ENCODE measurements around the gene IQGAP2. TPM values are rescaled to one million over a fixed set of nuclear protein-coding genes. Genes with fewer than 3 reads are reported as not detected.

The IQGAP2 gene
- total RNA-seq, 6 donors from 2014 or later = 24.3 to 57.6 (median 28.9) TPM

- H3K36me3 ChIP-seq = no peaks in the 10 kb centered on the region
- no peaks in the 10 kb centered on the region for H3K9me3 ChIP-seq
- no peak overlapping the region for H3K27ac ChIP-seq
- no peak overlapping the region for H3K4me3 ChIP-seq
- H3K4me1 ChIP-seq = peaks cover 0 to 5% (median 0%) of the 10 kb centered on the region in 4 donors
- ATAC-seq (ENCODE audit: low FRiP score in 2 of 2) (no peak), DNase-seq (no peak)
- TF ChIP-seq EP300 (IDR thresholded peaks at IDR 0.05) = no peak
- TF ChIP-seq POLR2AphosphoS5 (IDR thresholded peaks at IDR 0.05) = no peak
- no peak for TF ChIP-seq CTCF (IDR thresholded peaks at IDR 0.05)
- no peak for TF ChIP-seq POLR2A (IDR thresholded peaks at IDR 0.05)
- WGBS, 2 donors = 100% methylated on average over 1 of the region's 1 CpG
- H3K27me3 ChIP-seq = no peaks in the 10 kb centered on the region
These were observed 84.7 kb downstream of the IQGAP2 start for GRCh38 chr5:76487821-76488220.

- no peak for DNase-seq
- no peak overlapping the region for H3K4me3 ChIP-seq
- WGBS, 2 donors = 93 to 95% methylated on average over 6 of the region's 6 CpGs
- no peaks in the 10 kb centered on the region for H3K9me3 ChIP-seq
- no peaks in the 10 kb centered on the region for H3K36me3 ChIP-seq
- no peaks in the 10 kb centered on the region for H3K27me3 ChIP-seq
- TF ChIP-seq POLR2AphosphoS5 (IDR thresholded peaks at IDR 0.05) = no peak
- no peak for TF ChIP-seq POLR2A (IDR thresholded peaks at IDR 0.05)
- TF ChIP-seq EP300 (IDR thresholded peaks at IDR 0.05) = no peak
- TF ChIP-seq CTCF (IDR thresholded peaks at IDR 0.05) = no peak
- no peak for ATAC-seq (ENCODE audit: low FRiP score in 2 of 2)
- peaks cover 0 to 3% (median 0%) of the 10 kb centered on the region in 4 donors for H3K4me1 ChIP-seq
- no peak overlapping the region for H3K27ac ChIP-seq
These were observed 85.9 kb downstream of the IQGAP2 start for GRCh38 chr5:76488969-76489368.

GRCh38 chr5:76489877-76490688 is 87.0 kb downstream of the IQGAP2 start:
- no peak for DNase-seq
- H3K36me3 ChIP-seq = no peaks in the 10 kb centered on the region
- H3K4me1 ChIP-seq = no peaks in the 10 kb centered on the region
- H3K27me3 ChIP-seq = no peaks in the 10 kb centered on the region
- H3K9me3 ChIP-seq = no peaks in the 10 kb centered on the region
- no peak for ATAC-seq (ENCODE audit: low FRiP score in 2 of 2)
- no peak for TF ChIP-seq EP300 (IDR thresholded peaks at IDR 0.05)
- no peak for TF ChIP-seq CTCF (IDR thresholded peaks at IDR 0.05)
- TF ChIP-seq POLR2AphosphoS5 (IDR thresholded peaks at IDR 0.05) = no peak
- no peak for TF ChIP-seq POLR2A (IDR thresholded peaks at IDR 0.05)
- H3K27ac ChIP-seq = no peak overlapping the region
- H3K4me3 ChIP-seq = no peak overlapping the region
- WGBS, 2 donors = 75 to 78% methylated on average over 7 of the region's 7 CpGs

GRCh38 chr5:76490960-76491359 is 87.9 kb downstream of the IQGAP2 start:
- H3K36me3 ChIP-seq = no peaks in the 10 kb centered on the region
- no peaks in the 10 kb centered on the region for H3K4me1 ChIP-seq
- TF ChIP-seq EP300 (IDR thresholded peaks at IDR 0.05) (no peak), POLR2A (IDR thresholded peaks at IDR 0.05) (no peak), CTCF (IDR thresholded peaks at IDR 0.05) (no peak), POLR2AphosphoS5 (IDR thresholded peaks at IDR 0.05) (no peak)
- H3K27ac ChIP-seq = no peak overlapping the region
- H3K4me3 ChIP-seq = no peak overlapping the region
- ATAC-seq (ENCODE audit: low FRiP score in 2 of 2) = no peak
- H3K27me3 ChIP-seq = no peaks in the 10 kb centered on the region
- no peaks in the 10 kb centered on the region for H3K9me3 ChIP-seq
- DNase-seq = no peak

GRCh38 chr5:76492819-76493189 is 89.7 kb downstream of the IQGAP2 start:
- TF ChIP-seq CTCF (IDR thresholded peaks at IDR 0.05) (no peak), POLR2A (IDR thresholded peaks at IDR 0.05) (no peak), POLR2AphosphoS5 (IDR thresholded peaks at IDR 0.05) (no peak), EP300 (IDR thresholded peaks at IDR 0.05) (no peak)
- no peaks in the 10 kb centered on the region for H3K27me3 ChIP-seq
- WGBS, 2 donors = 78 to 94% methylated on average over 6 of the region's 6 CpGs
- no peak overlapping the region for H3K27ac ChIP-seq
- H3K36me3 ChIP-seq = no peaks in the 10 kb centered on the region
- no peaks in the 10 kb centered on the region for H3K4me1 ChIP-seq
- H3K9me3 ChIP-seq = no peaks in the 10 kb centered on the region
- no peak overlapping the region for H3K4me3 ChIP-seq
- no peak for DNase-seq
- no peak for ATAC-seq (ENCODE audit: low FRiP score in 2 of 2)
